ENCODE measurements around the gene EFNB1. TPM values are rescaled to one million over a fixed set of nuclear protein-coding genes. Genes with fewer than 3 reads are reported as not detected.

EFNB1 gene
- total and polyA plus RNA-seq, 2 of the 4 experiments (the other 2 are of a cell fraction) = 17.9 to 26.8 TPM

DNA sequence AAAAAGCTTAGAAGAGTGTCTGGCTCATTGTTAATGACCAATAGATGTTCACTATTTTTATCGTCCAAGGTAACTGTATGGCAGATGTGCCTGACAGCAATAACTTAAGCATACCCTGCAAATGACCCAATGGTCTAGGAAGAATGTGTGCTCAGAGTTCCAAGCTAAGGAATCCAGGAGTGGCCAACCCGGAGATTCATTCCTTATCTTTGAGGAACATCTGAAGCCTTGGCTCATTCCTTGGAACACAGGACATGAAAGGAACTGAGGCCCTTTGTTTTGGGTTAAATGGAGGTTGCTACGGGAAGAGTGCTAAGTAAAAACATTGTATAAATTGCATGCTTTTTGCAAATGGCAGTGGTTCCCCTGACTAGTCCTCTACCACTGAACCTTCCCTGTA is 38.9 kb upstream of the EFNB1 start:
- CTCF ChIA-PET = no interaction called here
- Histone ChIP-seq H3K23ac (ENCODE audit: low read depth, low read length) (no peak overlapping the region), H3K36me3 (ENCODE audit: control insufficient read depth, insufficient read depth, low read length) (no peaks in the 10 kb centered on the region), H3K9me1 (ENCODE audit: insufficient read depth, low read length) (no peaks in the 10 kb centered on the region), H4K91ac (ENCODE audit: insufficient read depth, low read depth, low read length) (no peak overlapping the region), H3K56ac (ENCODE audit: extremely low read depth, insufficient read depth, low read length) (no peak overlapping the region), H3K79me1 (ENCODE audit: low read depth in 1 of 2, low read length in 2 of 2) (no peaks in the 10 kb centered on the region), H2AFZ (replicated peaks; ENCODE audit: low read length, poor library complexity) (no peak overlapping the region), H2BK15ac (ENCODE audit: low read depth, low read length) (no peak overlapping the region), H2AK5ac (ENCODE audit: low read depth, low read length) (no peak overlapping the region), H3K4me2 (ENCODE audit: low read depth, low read length) (no peak overlapping the region), H3K9ac (ENCODE audit: low read depth, low read length) (no peak overlapping the region), H2AK9ac (replicated peaks; ENCODE audit: low read depth, low read length, poor library complexity) (no peak overlapping the region), H3K4ac (ENCODE audit: low read depth, low read length) (no peak overlapping the region), H3K14ac (replicated peaks; ENCODE audit: low read depth, low read length) (no peak overlapping the region), H3K27ac (ENCODE audit: insufficient read depth, low read length) (no peak overlapping the region), H2BK20ac (ENCODE audit: low read depth, low read length) (no peak overlapping the region), H3K27me3 (ENCODE audit: control insufficient read depth, insufficient read depth, low read length) (peaks cover 35% of the 10 kb centered on the region), H4K5ac (ENCODE audit: low read depth, low read length) (no peak overlapping the region), H4K8ac (ENCODE audit: low read depth in 2 of 2, low read length in 2 of 2) (no peak overlapping the region), H3K4me3 (ENCODE audit: insufficient read depth, low read depth, low read length) (no peak overlapping the region), H2BK120ac (ENCODE audit: low read depth, low read length) (no peak overlapping the region), H3K18ac (ENCODE audit: low read depth, low read length) (no peak overlapping the region), H3K4me1 (ENCODE audit: control insufficient read depth, insufficient read depth, low read length) (no peaks in the 10 kb centered on the region), H2BK5ac (ENCODE audit: low read depth, low read length, poor library complexity, severe bottlenecking) (no peak overlapping the region), H3K9me3 (ENCODE audit: control insufficient read depth, insufficient read depth, low read length) (no peaks in the 10 kb centered on the region), H4K20me1 (ENCODE audit: insufficient read depth, low read length) (no peaks in the 10 kb centered on the region; the same call in 1 of the 2 replicates)
- no TSS peak for BruUV-seq (replicated peaks)
- intact Hi-C loops (cut with micrococcal nuclease) (no loop called here), in situ Hi-C loops (cut with MboI; ENCODE audit: low sequenced_read_pairs) (no loop called here), dilution Hi-C loops (cut with HindIII; ENCODE audit: low sequenced_read_pairs, unreplicated experiment) (no loop called here)
- DNase-seq (no peak), ATAC-seq (ENCODE audit: low read depth) (no peak)
- WGBS, 2 experiments (ENCODE audit: extremely low coverage in 2 of 2, insufficient read length in 1 of 2) = 20% methylated on average over 1 of the region's 3 CpGs; no CpG with 5 or more reads in 1 of the 2 experiments
- POLR2A ChIA-PET (ENCODE audit: unreplicated experiment) = no interaction called here
- TF ChIP-seq SMC3 (IDR thresholded peaks at IDR 0.05; ENCODE audit: low read depth, low read length) (no peak), MAZ (IDR thresholded peaks at IDR 0.05; ENCODE audit: borderline replicate concordance, low read depth, low read length) (no peak), RFX5 (IDR thresholded peaks at IDR 0.05; ENCODE audit: low read depth, low read length) (no peak), BHLHE40 (IDR thresholded peaks at IDR 0.05; ENCODE audit: low read depth, low read length) (no peak), MAFK (IDR thresholded peaks at IDR 0.05; ENCODE audit: low read depth, low read length) (no peak), MXI1 (IDR thresholded peaks at IDR 0.05; ENCODE audit: borderline replicate concordance, low read depth, low read length) (no peak), CEBPB (IDR thresholded peaks at IDR 0.05; ENCODE audit: low read depth, low read length) (no peak), FOS (IDR thresholded peaks at IDR 0.05; ENCODE audit: low read depth, low read length) (no peak), POLR2A (IDR thresholded peaks at IDR 0.05; ENCODE audit: low read depth, low read length) (no peak), NFE2L2 (IDR thresholded peaks at IDR 0.05; ENCODE audit: low read depth, low read length) (no peak), RAD21 (IDR thresholded peaks at IDR 0.05; ENCODE audit: low read length) (no peak)
- TF ChIP-seq, protein P1, sequence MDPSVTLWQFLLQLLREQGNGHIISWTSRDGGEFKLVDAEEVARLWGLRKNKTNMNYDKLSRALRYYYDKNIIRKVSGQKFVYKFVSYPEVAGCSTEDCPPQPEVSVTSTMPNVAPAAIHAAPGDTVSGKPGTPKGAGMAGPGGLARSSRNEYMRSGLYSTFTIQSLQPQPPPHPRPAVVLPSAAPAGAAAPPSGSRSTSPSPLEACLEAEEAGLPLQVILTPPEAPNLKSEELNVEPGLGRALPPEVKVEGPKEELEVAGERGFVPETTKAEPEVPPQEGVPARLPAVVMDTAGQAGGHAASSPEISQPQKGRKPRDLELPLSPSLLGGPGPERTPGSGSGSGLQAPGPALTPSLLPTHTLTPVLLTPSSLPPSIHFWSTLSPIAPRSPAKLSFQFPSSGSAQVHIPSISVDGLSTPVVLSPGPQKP (IDR thresholded peaks at IDR 0.05; ENCODE audit: borderline replicate concordance, low read depth, low read length) = no peak
- TF ChIP-seq, protein P2, sequence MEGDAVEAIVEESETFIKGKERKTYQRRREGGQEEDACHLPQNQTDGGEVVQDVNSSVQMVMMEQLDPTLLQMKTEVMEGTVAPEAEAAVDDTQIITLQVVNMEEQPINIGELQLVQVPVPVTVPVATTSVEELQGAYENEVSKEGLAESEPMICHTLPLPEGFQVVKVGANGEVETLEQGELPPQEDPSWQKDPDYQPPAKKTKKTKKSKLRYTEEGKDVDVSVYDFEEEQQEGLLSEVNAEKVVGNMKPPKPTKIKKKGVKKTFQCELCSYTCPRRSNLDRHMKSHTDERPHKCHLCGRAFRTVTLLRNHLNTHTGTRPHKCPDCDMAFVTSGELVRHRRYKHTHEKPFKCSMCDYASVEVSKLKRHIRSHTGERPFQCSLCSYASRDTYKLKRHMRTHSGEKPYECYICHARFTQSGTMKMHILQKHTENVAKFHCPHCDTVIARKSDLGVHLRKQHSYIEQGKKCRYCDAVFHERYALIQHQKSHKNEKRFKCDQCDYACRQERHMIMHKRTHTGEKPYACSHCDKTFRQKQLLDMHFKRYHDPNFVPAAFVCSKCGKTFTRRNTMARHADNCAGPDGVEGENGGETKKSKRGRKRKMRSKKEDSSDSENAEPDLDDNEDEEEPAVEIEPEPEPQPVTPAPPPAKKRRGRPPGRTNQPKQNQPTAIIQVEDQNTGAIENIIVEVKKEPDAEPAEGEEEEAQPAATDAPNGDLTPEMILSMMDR (conservative IDR thresholded peaks at IDR 0.05; ENCODE audit: low read depth, low read length) = no peak
- TF ChIP-seq, protein P3, sequence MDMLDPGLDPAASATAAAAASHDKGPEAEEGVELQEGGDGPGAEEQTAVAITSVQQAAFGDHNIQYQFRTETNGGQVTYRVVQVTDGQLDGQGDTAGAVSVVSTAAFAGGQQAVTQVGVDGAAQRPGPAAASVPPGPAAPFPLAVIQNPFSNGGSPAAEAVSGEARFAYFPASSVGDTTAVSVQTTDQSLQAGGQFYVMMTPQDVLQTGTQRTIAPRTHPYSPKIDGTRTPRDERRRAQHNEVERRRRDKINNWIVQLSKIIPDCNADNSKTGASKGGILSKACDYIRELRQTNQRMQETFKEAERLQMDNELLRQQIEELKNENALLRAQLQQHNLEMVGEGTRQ (IDR thresholded peaks at IDR 0.05; ENCODE audit: low read depth, low read length) = no peak
